Duodenal mucosa (tissue), 2 donors: ENCODE results near the gene ITPR2.
"Not testable (repeated sequence)": the region's sequence is repeated elsewhere in the genome, so short reads cannot be mapped to it uniquely, and the experiment has no call there.

Experiments
- H3K27ac ChIP-seq: one replicate; pipeline ENCODE4 v1.7.0; 2013; ENCODE audit warnings: low read depth, low read length
- H3K27me3 ChIP-seq, 2 donors: one replicate each; pipeline ENCODE4 v1.7.0; 2013; ENCODE audit warnings: low read length in 2 of 2, control low read depth in 1 of 2; ENCODE audit not compliant: insufficient read depth in 2 of 2, control insufficient read depth in 1 of 2
- H3K36me3 ChIP-seq, 2 donors: one replicate each; pipeline ENCODE4 v1.7.0; 2013; ENCODE audit warnings: low read length in 2 of 2, control low read depth in 1 of 2; ENCODE audit not compliant: insufficient read depth in 2 of 2, control insufficient read depth in 1 of 2
- H3K4me1 ChIP-seq, 2 donors: one replicate each; pipeline ENCODE4 v1.7.0; 2013; ENCODE audit warnings: low read length in 2 of 2, control low read depth in 1 of 2; ENCODE audit not compliant: insufficient read depth in 2 of 2, control insufficient read depth in 1 of 2
- H3K4me3 ChIP-seq, 2 donors: one replicate each; pipeline ENCODE4 v1.7.0; 2013; ENCODE audit warnings: low read length in 2 of 2, low read depth in 1 of 2
- H3K9ac ChIP-seq, 2 donors: one replicate each; pipeline ENCODE4 v1.7.0; 2013; ENCODE audit warnings: low read length in 2 of 2, low read depth in 1 of 2
- H3K9me3 ChIP-seq, 2 donors: one replicate each; pipeline ENCODE4 v1.7.0; 2013; ENCODE audit warnings: low read length in 2 of 2, control low read depth in 1 of 2; ENCODE audit not compliant: control insufficient read depth in 1 of 2

The ITPR2 gene

GRCh38 chr12:26654623-26655022 lies 178.4 kb downstream of the ITPR2 start:
- Histone ChIP-seq H3K9me3 (no peaks in the 10 kb centered on the region), H3K36me3 (peaks cover 13 to 37% of the 10 kb centered on the region in 2 donors), H3K9ac (no peak overlapping the region), H3K4me3 (no peak overlapping the region), H3K27me3 (no peaks in the 10 kb centered on the region), H3K27ac (no peak overlapping the region), H3K4me1 (no peaks in the 10 kb centered on the region)

- H3K4me3 ChIP-seq: no peak overlapping the region
- H3K27ac ChIP-seq: no peak overlapping the region
- H3K36me3 ChIP-seq: peaks cover 7 to 25% of the 10 kb centered on the region in 2 donors
- no peak overlapping the region for H3K9ac ChIP-seq
- no peaks in the 10 kb centered on the region for H3K9me3 ChIP-seq
- no peaks in the 10 kb centered on the region for H3K27me3 ChIP-seq
- H3K4me1 ChIP-seq: no peaks in the 10 kb centered on the region
Measured at GRCh38 chr12:26651566-26652188, 181.3 kb downstream of the ITPR2 start.

- no peak overlapping the region for H3K27ac ChIP-seq
- no peak overlapping the region for H3K4me3 ChIP-seq
- H3K36me3 ChIP-seq: peaks cover under 1 to 18% of the 10 kb centered on the region in 2 donors
Measured at GRCh38 chr12:26651036-26651435, 182.0 kb downstream of the ITPR2 start.

GRCh38 chr12:26648999-26649398 lies 184.0 kb downstream of the ITPR2 start:
- no peaks in the 10 kb centered on the region for H3K27me3 ChIP-seq
- no peak overlapping the region for H3K9ac ChIP-seq
- H3K9me3 ChIP-seq: no peaks in the 10 kb centered on the region
- no peak overlapping the region for H3K27ac ChIP-seq
- no peak overlapping the region for H3K4me3 ChIP-seq
- H3K36me3 ChIP-seq: peaks cover 0 to 6% of the 10 kb centered on the region in 2 donors
- no peaks in the 10 kb centered on the region for H3K4me1 ChIP-seq

More at GRCh38 chr12:26651036-26651435, 182.0 kb downstream of the ITPR2 start:
- Histone ChIP-seq H3K9me3 (no peaks in the 10 kb centered on the region), H3K4me1 (no peaks in the 10 kb centered on the region), H3K27me3 (no peaks in the 10 kb centered on the region), H3K9ac (no peak overlapping the region)

GRCh38 chr12:26648584-26648983 lies 184.4 kb downstream of the ITPR2 start:
- no peaks in the 10 kb centered on the region for H3K9me3 ChIP-seq
- H3K4me1 ChIP-seq: no peaks in the 10 kb centered on the region
- H3K9ac ChIP-seq: no peak overlapping the region
- H3K27me3 ChIP-seq: no peaks in the 10 kb centered on the region
- no peak overlapping the region for H3K4me3 ChIP-seq
- H3K27ac ChIP-seq: no peak overlapping the region
- H3K36me3 ChIP-seq: peaks cover 0 to 6% of the 10 kb centered on the region in 2 donors

GRCh38 chr12:26648066-26648465 lies 184.9 kb downstream of the ITPR2 start:
- Histone ChIP-seq H3K4me3 (no peak overlapping the region), H3K27me3 (no peaks in the 10 kb centered on the region), H3K9me3 (no peaks in the 10 kb centered on the region), H3K27ac (no peak overlapping the region), H3K4me1 (no peaks in the 10 kb centered on the region), H3K36me3 (peaks cover 0 to 6% of the 10 kb centered on the region in 2 donors), H3K9ac (no peak overlapping the region)

- no peaks in the 10 kb centered on the region for H3K27me3 ChIP-seq
- no peaks in the 10 kb centered on the region for H3K9me3 ChIP-seq
- no peak overlapping the region for H3K4me3 ChIP-seq
- H3K27ac ChIP-seq: no peak overlapping the region
- H3K9ac ChIP-seq: no peak overlapping the region
- H3K36me3 ChIP-seq: peaks cover 0 to 6% of the 10 kb centered on the region in 2 donors
- no peaks in the 10 kb centered on the region for H3K4me1 ChIP-seq
Measured at GRCh38 chr12:26647088-26647487, 185.9 kb downstream of the ITPR2 start.

- no peaks in the 10 kb centered on the region for H3K4me1 ChIP-seq
Measured at GRCh38 chr12:26646571-26646970, 186.4 kb downstream of the ITPR2 start.

GRCh38 chr12:26644376-26644775 lies 188.6 kb downstream of the ITPR2 start:
- not testable (repeated sequence) for H3K9ac ChIP-seq, H3K4me3 ChIP-seq, H3K27ac ChIP-seq, H3K27me3 ChIP-seq, H3K36me3 ChIP-seq, H3K9me3 ChIP-seq, H3K4me1 ChIP-seq

More at GRCh38 chr12:26646571-26646970, 186.4 kb downstream of the ITPR2 start:
- no peaks in the 10 kb centered on the region for H3K27me3 ChIP-seq
- no peak overlapping the region for H3K27ac ChIP-seq
- peaks cover 0 to under 1% of the 10 kb centered on the region in 2 donors for H3K36me3 ChIP-seq
- H3K9ac ChIP-seq: no peak overlapping the region
- H3K9me3 ChIP-seq: no peaks in the 10 kb centered on the region
- H3K4me3 ChIP-seq: no peak overlapping the region

GRCh38 chr12:26643532-26644315 lies 189.3 kb downstream of the ITPR2 start:
- Histone ChIP-seq H3K9ac (no peak overlapping the region), H3K9me3 (no peaks in the 10 kb centered on the region), H3K4me1 (no peaks in the 10 kb centered on the region), H3K27me3 (no peaks in the 10 kb centered on the region), H3K27ac (no peak overlapping the region), H3K4me3 (no peak overlapping the region), H3K36me3 (no peaks in the 10 kb centered on the region)
